GM21423 (cell line): ENCODE measurements around the gene UBALD2.
"Not testable (repeated sequence)": the region's sequence is repeated elsewhere in the genome, so short reads cannot be mapped to it uniquely, and the experiment has no call there.

Experiments used
- ATAC-seq: cut with Tn5 transposase; IDR thresholded peaks from one replicate; pipeline ENCODE4 v1.9.1; 2021; ENCODE audit warnings: mild to moderate bottlenecking, moderate library complexity; ENCODE audit not compliant: unreplicated experiment

UBALD2 gene

GRCh38 chr17:76264755-76265623, at the start of gene UBALD2:
Gene UBALD2, plus strand, starts transcription at chr17:76265348. Its CDS starts 158 bp downstream, at chr17:76265506.
- peak; percentile 66 for ATAC-seq

GRCh38 chr17:76217081-76217480, 48.1 kb upstream of the UBALD2 start:
- ATAC-seq: no peak

GRCh38 chr17:76219670-76220383, 45.3 kb upstream of the UBALD2 start:
- ATAC-seq: no peak

GRCh38 chr17:76223802-76224201, 41.3 kb upstream of the UBALD2 start:
- ATAC-seq: no peak

- ATAC-seq: not testable (repeated sequence)
These were observed 39.6 kb upstream of the UBALD2 start for GRCh38 chr17:76225373-76226086.

GRCh38 chr17:76226749-76227148, 38.4 kb upstream of the UBALD2 start:
- ATAC-seq: not testable (repeated sequence)

- ATAC-seq: no peak
These were observed 32.8 kb upstream of the UBALD2 start for GRCh38 chr17:76232342-76232741.

GRCh38 chr17:76233588-76234353, 31.4 kb upstream of the UBALD2 start:
- ATAC-seq: no peak

- ATAC-seq: no peak
These were observed 30.8 kb upstream of the UBALD2 start for GRCh38 chr17:76234354-76234679.

- no peak for ATAC-seq
These were observed 29.3 kb upstream of the UBALD2 start for GRCh38 chr17:76235883-76236282.

GRCh38 chr17:76236603-76237002, 28.5 kb upstream of the UBALD2 start:
- ATAC-seq: no peak

- ATAC-seq: no peak
These were observed 27.3 kb upstream of the UBALD2 start for GRCh38 chr17:76237859-76238313.

- ATAC-seq: no peak
These were observed 26.2 kb upstream of the UBALD2 start for GRCh38 chr17:76238847-76239537.

GRCh38 chr17:76239538-76240274, 25.4 kb upstream of the UBALD2 start:
- peak; percentile 16 for ATAC-seq

- peak; percentile 54 for ATAC-seq
These were observed 24.5 kb upstream of the UBALD2 start, which contains the start of gene RNF157 for GRCh38 chr17:76240461-76241203. Gene RNF157, minus strand, starts transcription at chr17:76240493. Its CDS starts 253 bp downstream, at chr17:76240240.

GRCh38 chr17:76241204-76241538, 24.0 kb upstream of the UBALD2 start:
- no peak for ATAC-seq

GRCh38 chr17:76241691-76242255, 23.4 kb upstream of the UBALD2 start:
- ATAC-seq: no peak
